Astrocyte (in vitro differentiated cells and primary cell): ENCODE measurements around the gene CHST2.

Experiments
- EZH2 ChIP-seq: IDR thresholded peaks from 2 replicates; pipeline ENCODE4 v1.6.1; 2012; ENCODE audit warnings: mild to moderate bottlenecking, low read length, inconsistent platforms; ENCODE audit not compliant: insufficient read depth
- TF ChIP-seq, protein P1 (sequence below): IDR thresholded peaks from 2 replicates; pipeline ENCODE4 v1.5.1; 2011; ENCODE audit warnings: low read depth, mild to moderate bottlenecking, inconsistent platforms, low read length, moderate library complexity; ENCODE audit not compliant: insufficient read depth

DNA sequence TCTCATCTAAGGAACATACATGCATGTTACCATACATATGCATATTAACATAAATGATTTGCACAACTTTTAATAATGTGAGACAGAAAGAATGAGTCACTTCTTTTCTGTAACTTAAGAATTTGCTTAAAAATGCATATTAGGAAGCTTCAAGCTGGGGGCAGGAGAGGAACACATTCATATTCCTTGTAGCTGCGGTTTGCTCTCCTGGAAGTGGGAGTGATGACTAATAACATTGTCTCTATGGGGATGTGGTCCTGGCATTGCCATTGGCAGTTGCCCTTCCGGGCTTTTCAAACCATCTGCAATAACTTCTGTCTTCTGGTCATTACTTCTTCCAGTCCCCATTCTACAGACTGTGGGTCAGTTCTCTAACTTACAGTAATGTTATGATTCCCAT lies 15.6 kb downstream of the CHST2 start:
- TF ChIP-seq, protein P1, sequence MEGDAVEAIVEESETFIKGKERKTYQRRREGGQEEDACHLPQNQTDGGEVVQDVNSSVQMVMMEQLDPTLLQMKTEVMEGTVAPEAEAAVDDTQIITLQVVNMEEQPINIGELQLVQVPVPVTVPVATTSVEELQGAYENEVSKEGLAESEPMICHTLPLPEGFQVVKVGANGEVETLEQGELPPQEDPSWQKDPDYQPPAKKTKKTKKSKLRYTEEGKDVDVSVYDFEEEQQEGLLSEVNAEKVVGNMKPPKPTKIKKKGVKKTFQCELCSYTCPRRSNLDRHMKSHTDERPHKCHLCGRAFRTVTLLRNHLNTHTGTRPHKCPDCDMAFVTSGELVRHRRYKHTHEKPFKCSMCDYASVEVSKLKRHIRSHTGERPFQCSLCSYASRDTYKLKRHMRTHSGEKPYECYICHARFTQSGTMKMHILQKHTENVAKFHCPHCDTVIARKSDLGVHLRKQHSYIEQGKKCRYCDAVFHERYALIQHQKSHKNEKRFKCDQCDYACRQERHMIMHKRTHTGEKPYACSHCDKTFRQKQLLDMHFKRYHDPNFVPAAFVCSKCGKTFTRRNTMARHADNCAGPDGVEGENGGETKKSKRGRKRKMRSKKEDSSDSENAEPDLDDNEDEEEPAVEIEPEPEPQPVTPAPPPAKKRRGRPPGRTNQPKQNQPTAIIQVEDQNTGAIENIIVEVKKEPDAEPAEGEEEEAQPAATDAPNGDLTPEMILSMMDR = no peak
- no peak for TF ChIP-seq EZH2
